Brain microvascular endothelial cell (primary cell): ENCODE data around the gene AHI1.

Experiments used
- DNase-seq: peaks from one replicate; pipeline ENCODE4 v3.0.0-alpha.2; 2020
- H3K27ac ChIP-seq: fragments of 250-450 bp; sonication (Bioruptor Pico); 2 replicates; pipeline ENCODE4 v1.5.1; 2020; ENCODE audit warnings: mild to moderate bottlenecking, moderate library complexity
- H3K27me3 ChIP-seq: fragments of 250-450 bp; sonication (Bioruptor Pico); replicated peaks from 2 replicates; pipeline ENCODE4 v1.5.1; 2020; ENCODE audit warnings: mild to moderate bottlenecking
- H3K36me3 ChIP-seq: fragments of 250-450 bp; sonication (Bioruptor Pico); replicated peaks from 2 replicates; pipeline ENCODE4 v1.5.1; 2020; ENCODE audit warnings: mild to moderate bottlenecking
- H3K4me3 ChIP-seq: 2 replicates; pipeline ENCODE4 v1.5.1; 2011; ENCODE audit warnings: low read depth, mild to moderate bottlenecking, control low read depth, low read length, moderate library complexity
- CTCF ChIP-seq: IDR thresholded peaks from 2 replicates; pipeline ENCODE4 v1.5.1; 2011; ENCODE audit warnings: low read depth, mild to moderate bottlenecking, moderate library complexity, low read length, control low read depth, inconsistent platforms; ENCODE audit errors: missing control alignments
- in situ Hi-C: cut with HindIII; loops from 2 replicates; pipeline ENCODE4 v1.10.0; 2017; ENCODE audit warnings: low sequenced_read_pairs, low pct_ligation_motif_present

Gene AHI1

GRCh38 chr6:135257631-135258405, 239.7 kb downstream of the AHI1 start:
- Histone ChIP-seq H3K4me3 (no peak overlapping the region), H3K27me3 (no peaks in the 10 kb centered on the region), H3K36me3 (no peaks in the 10 kb centered on the region), H3K27ac (no peak overlapping the region)
- DNase-seq = no peak
- TF ChIP-seq CTCF = no peak
- in situ Hi-C loops = no loop called here

- DNase-seq = no peak
- TF ChIP-seq CTCF = no peak
- Histone ChIP-seq H3K4me3 (no peak overlapping the region), H3K36me3 (no peaks in the 10 kb centered on the region), H3K27ac (no peak overlapping the region), H3K27me3 (no peaks in the 10 kb centered on the region)
- in situ Hi-C loops = no loop called here
Observed at GRCh38 chr6:135256866-135257265, 240.7 kb downstream of the AHI1 start.

- no peaks in the 10 kb centered on the region for H3K27me3 ChIP-seq
- no peak overlapping the region for H3K4me3 ChIP-seq
- in situ Hi-C loops = no loop called here
- TF ChIP-seq CTCF = no peak
- DNase-seq = no peak
- no peaks in the 10 kb centered on the region for H3K36me3 ChIP-seq
- H3K27ac ChIP-seq = no peak overlapping the region
Observed at GRCh38 chr6:135254471-135254870, 243.1 kb downstream of the AHI1 start.

DNA sequence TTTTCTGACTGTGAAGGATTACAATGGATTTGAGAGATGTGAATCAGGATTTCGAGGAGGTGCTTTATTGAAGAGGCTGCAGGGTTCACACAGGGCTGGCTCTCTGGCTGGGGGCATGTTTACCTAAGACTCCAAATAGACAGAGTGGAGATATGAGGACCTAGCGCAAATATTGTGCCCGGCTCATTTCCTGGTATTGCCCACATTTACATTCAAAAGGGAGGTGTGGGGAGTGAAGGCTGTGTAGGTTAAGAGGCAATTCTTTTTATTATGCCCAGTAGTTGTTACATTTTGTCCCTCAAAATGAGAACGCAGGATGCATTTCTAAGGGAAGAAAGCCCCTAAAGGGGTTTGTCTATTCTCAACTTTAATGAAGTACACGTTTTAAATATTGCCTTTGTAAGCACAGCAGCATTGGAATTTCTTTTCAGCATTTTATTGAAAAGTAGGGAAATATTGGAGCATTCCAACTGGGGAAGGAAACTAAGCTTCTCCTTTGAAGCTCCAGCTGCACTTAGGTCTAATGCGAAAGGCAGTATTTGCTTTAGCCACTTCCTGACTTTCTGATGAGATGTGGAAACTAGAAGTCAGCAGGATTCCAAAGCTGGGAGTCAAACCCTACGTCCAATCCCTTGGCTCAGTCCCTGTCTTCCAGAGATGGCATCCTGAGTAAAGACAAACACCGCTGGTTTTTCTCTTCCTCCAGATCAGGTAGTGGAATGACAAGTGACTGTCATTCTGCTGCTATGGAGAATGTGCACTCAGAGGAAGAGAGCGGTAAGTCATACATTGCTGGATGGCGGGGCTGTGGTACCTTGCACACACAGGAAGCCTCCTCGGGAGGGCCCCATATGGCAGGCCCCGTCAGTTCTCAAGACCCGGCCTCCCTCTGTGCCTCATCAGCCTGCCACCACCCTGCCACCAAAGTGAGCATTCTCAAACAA, 245.8 kb downstream of the AHI1 start:
- peak; percentile 47 for DNase-seq
- H3K27me3 ChIP-seq = no peaks in the 10 kb centered on the region
- no peaks in the 10 kb centered on the region for H3K36me3 ChIP-seq
- in situ Hi-C loops = no loop called here
- H3K4me3 ChIP-seq = no peak overlapping the region
- H3K27ac ChIP-seq = no peak overlapping the region
- no peak for TF ChIP-seq CTCF

- H3K27me3 ChIP-seq = no peaks in the 10 kb centered on the region
- TF ChIP-seq CTCF = no peak
- in situ Hi-C loops = no loop called here
- DNase-seq = no peak
- no peak overlapping the region for H3K4me3 ChIP-seq
- no peak overlapping the region for H3K27ac ChIP-seq
- H3K36me3 ChIP-seq = no peaks in the 10 kb centered on the region
Observed at GRCh38 chr6:135250751-135251497, 246.6 kb downstream of the AHI1 start.
